H1 (cell line): Measurements from ENCODE around the gene RASSF4. TPM values are rescaled to one million over a fixed set of nuclear protein-coding genes. Genes with fewer than 3 reads are reported as not detected.

Experiments
- CBX8 ChIP-seq: fragments of 300-800, 300-1000 bp; sonication (generic); IDR thresholded peaks from 2 replicates; pipeline ENCODE4 v1.7.1; 2016; ENCODE audit warnings: low read depth, low read length, borderline replicate concordance
- CTBP2 ChIP-seq: IDR thresholded peaks from 2 replicates; pipeline ENCODE4 v1.7.0; 2011; ENCODE audit warnings: borderline replicate concordance, mild to moderate bottlenecking, moderate library complexity, mixed read lengths, low read length; ENCODE audit not compliant: insufficient read depth, insufficient read length
- EGR1 ChIP-seq: IDR thresholded peaks from 2 replicates; pipeline ENCODE4 v1.6.1; 2011; ENCODE audit warnings: low read depth, low read length, borderline replicate concordance
- HDAC6 ChIP-seq: IDR thresholded peaks from one replicate; pipeline ENCODE4 v1.7.1; 2012; ENCODE audit warnings: low read depth, mild to moderate bottlenecking, inconsistent platforms, low read length, moderate library complexity
- NANOG ChIP-seq: IDR thresholded peaks from 2 replicates; pipeline ENCODE4 v1.6.1; 2011; ENCODE audit warnings: low read length, low read depth, mild to moderate bottlenecking, inconsistent platforms; ENCODE audit not compliant: insufficient read depth, poor library complexity, severe bottlenecking
- SIX5 ChIP-seq: IDR thresholded peaks from 2 replicates; pipeline ENCODE4 v1.6.1; 2011; ENCODE audit warnings: mild to moderate bottlenecking, low read depth, low read length
- SUZ12 ChIP-seq: fragments of 200-600 bp; sonication (generic); IDR thresholded peaks from 2 replicates; pipeline ENCODE4 v1.6.1; 2012; ENCODE audit warnings: mild to moderate bottlenecking, inconsistent platforms, low read length, moderate library complexity, mixed read lengths
- TEAD4 ChIP-seq: IDR thresholded peaks from 2 replicates; pipeline ENCODE4 v1.6.1; 2012; ENCODE audit warnings: low read depth, low read length, inconsistent platforms, mixed read lengths
- YY1 ChIP-seq: IDR thresholded peaks from 2 replicates; pipeline ENCODE4 v1.6.1; 2011; ENCODE audit warnings: low read depth, mild to moderate bottlenecking, low read length
- polyA plus RNA-seq, 7 experiments: library from polyadenylated mRNA; depleted of rRNA in 3 of 7; stranded (reverse) in 5 of 7; unstranded in 2 of 7; fragments of >200 nt in 5 of 7; fragments of 200-250 nt in 2 of 7; gene quantifications; 1 replicate in 5 of 7; 2 replicates in 1 of 7; 4 replicates in 1 of 7; pipeline versions ENCODE4 v1.2.1 to v1.2.3, GENCODE V29; 2011 to 2013; ENCODE audit warnings: missing spikeins in 2 of 7, mixed read lengths in 2 of 7
- total RNA-seq: library from RNA; stranded (reverse); fragmentation: NEBNext Ultra II Directional; extraction: Animal tissue kit (Norgen Biotek cat#: 25700); gene quantifications from 2 replicates; pipeline ENCODE4 v1.2.1, GENCODE V29; 2021
- TF ChIP-seq, protein P1 (sequence below): fragments of 300-600 bp; sonication (generic); IDR thresholded peaks from 2 replicates; pipeline ENCODE4 v1.7.1; 2012; ENCODE audit warnings: low read length, moderate library complexity, mild to moderate bottlenecking, inconsistent platforms; ENCODE audit not compliant: insufficient replicate concordance

The RASSF4 gene
- total and polyA plus RNA-seq, 2 of the 8 experiments (the other 6 are each of a cell fraction or from before 2014, with no cell fraction given), result 14.3 to 14.5 TPM

DNA sequence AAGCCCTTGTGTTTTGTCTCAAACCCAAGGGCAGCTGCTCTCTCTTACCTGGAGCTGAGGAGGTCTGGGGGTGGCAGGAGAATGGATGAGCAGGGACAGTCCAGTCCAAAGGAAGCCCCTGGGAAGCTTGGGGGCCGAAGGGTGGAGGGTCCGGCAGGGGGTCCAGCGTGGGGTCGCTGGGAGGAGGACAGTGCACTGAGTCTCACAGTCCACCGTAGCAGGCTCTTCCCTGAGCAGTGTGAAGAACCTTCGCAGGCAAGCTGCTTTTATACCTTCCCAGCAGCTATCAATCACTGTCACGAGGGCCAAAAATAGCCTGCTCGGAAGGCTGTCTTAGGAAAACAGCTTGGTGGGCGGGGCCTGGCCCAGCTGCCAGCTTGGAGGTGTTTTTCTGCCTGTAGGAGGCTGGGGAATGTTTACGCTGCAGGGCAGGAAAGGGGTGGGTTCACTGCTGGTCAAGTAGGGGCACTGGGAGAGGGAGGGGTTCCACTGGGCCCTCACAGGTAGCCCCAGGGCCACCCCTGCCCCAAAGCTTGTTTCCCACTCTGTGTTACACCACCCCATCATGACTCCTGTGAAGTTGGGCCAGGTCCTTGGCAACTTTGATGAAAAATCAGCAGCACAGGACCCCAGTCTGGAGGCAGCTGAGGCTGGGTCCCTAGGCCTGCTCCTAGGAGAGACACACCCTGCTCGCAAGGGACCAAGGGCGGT, 19.1 kb downstream of the RASSF4 start, which contains the start of gene DEPP1 (continued):
- TF ChIP-seq, protein P1, sequence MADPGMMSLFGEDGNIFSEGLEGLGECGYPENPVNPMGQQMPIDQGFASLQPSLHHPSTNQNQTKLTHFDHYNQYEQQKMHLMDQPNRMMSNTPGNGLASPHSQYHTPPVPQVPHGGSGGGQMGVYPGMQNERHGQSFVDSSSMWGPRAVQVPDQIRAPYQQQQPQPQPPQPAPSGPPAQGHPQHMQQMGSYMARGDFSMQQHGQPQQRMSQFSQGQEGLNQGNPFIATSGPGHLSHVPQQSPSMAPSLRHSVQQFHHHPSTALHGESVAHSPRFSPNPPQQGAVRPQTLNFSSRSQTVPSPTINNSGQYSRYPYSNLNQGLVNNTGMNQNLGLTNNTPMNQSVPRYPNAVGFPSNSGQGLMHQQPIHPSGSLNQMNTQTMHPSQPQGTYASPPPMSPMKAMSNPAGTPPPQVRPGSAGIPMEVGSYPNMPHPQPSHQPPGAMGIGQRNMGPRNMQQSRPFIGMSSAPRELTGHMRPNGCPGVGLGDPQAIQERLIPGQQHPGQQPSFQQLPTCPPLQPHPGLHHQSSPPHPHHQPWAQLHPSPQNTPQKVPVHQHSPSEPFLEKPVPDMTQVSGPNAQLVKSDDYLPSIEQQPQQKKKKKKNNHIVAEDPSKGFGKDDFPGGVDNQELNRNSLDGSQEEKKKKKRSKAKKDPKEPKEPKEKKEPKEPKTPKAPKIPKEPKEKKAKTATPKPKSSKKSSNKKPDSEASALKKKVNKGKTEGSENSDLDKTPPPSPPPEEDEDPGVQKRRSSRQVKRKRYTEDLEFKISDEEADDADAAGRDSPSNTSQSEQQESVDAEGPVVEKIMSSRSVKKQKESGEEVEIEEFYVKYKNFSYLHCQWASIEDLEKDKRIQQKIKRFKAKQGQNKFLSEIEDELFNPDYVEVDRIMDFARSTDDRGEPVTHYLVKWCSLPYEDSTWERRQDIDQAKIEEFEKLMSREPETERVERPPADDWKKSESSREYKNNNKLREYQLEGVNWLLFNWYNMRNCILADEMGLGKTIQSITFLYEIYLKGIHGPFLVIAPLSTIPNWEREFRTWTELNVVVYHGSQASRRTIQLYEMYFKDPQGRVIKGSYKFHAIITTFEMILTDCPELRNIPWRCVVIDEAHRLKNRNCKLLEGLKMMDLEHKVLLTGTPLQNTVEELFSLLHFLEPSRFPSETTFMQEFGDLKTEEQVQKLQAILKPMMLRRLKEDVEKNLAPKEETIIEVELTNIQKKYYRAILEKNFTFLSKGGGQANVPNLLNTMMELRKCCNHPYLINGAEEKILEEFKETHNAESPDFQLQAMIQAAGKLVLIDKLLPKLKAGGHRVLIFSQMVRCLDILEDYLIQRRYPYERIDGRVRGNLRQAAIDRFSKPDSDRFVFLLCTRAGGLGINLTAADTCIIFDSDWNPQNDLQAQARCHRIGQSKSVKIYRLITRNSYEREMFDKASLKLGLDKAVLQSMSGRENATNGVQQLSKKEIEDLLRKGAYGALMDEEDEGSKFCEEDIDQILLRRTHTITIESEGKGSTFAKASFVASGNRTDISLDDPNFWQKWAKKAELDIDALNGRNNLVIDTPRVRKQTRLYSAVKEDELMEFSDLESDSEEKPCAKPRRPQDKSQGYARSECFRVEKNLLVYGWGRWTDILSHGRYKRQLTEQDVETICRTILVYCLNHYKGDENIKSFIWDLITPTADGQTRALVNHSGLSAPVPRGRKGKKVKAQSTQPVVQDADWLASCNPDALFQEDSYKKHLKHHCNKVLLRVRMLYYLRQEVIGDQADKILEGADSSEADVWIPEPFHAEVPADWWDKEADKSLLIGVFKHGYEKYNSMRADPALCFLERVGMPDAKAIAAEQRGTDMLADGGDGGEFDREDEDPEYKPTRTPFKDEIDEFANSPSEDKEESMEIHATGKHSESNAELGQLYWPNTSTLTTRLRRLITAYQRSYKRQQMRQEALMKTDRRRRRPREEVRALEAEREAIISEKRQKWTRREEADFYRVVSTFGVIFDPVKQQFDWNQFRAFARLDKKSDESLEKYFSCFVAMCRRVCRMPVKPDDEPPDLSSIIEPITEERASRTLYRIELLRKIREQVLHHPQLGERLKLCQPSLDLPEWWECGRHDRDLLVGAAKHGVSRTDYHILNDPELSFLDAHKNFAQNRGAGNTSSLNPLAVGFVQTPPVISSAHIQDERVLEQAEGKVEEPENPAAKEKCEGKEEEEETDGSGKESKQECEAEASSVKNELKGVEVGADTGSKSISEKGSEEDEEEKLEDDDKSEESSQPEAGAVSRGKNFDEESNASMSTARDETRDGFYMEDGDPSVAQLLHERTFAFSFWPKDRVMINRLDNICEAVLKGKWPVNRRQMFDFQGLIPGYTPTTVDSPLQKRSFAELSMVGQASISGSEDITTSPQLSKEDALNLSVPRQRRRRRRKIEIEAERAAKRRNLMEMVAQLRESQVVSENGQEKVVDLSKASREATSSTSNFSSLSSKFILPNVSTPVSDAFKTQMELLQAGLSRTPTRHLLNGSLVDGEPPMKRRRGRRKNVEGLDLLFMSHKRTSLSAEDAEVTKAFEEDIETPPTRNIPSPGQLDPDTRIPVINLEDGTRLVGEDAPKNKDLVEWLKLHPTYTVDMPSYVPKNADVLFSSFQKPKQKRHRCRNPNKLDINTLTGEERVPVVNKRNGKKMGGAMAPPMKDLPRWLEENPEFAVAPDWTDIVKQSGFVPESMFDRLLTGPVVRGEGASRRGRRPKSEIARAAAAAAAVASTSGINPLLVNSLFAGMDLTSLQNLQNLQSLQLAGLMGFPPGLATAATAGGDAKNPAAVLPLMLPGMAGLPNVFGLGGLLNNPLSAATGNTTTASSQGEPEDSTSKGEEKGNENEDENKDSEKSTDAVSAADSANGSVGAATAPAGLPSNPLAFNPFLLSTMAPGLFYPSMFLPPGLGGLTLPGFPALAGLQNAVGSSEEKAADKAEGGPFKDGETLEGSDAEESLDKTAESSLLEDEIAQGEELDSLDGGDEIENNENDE, result no peak
- TF ChIP-seq SUZ12, result no peak
- no peak for TF ChIP-seq CBX8
- TF ChIP-seq SIX5, result no peak
- TF ChIP-seq HDAC6, result no peak
- TF ChIP-seq CTBP2, result no peak
- TF ChIP-seq YY1, result no peak
- no peak for TF ChIP-seq TEAD4
- TF ChIP-seq NANOG, result no peak
- no peak for TF ChIP-seq EGR1
